ENCODE data around the gene POLE.

DNA sequence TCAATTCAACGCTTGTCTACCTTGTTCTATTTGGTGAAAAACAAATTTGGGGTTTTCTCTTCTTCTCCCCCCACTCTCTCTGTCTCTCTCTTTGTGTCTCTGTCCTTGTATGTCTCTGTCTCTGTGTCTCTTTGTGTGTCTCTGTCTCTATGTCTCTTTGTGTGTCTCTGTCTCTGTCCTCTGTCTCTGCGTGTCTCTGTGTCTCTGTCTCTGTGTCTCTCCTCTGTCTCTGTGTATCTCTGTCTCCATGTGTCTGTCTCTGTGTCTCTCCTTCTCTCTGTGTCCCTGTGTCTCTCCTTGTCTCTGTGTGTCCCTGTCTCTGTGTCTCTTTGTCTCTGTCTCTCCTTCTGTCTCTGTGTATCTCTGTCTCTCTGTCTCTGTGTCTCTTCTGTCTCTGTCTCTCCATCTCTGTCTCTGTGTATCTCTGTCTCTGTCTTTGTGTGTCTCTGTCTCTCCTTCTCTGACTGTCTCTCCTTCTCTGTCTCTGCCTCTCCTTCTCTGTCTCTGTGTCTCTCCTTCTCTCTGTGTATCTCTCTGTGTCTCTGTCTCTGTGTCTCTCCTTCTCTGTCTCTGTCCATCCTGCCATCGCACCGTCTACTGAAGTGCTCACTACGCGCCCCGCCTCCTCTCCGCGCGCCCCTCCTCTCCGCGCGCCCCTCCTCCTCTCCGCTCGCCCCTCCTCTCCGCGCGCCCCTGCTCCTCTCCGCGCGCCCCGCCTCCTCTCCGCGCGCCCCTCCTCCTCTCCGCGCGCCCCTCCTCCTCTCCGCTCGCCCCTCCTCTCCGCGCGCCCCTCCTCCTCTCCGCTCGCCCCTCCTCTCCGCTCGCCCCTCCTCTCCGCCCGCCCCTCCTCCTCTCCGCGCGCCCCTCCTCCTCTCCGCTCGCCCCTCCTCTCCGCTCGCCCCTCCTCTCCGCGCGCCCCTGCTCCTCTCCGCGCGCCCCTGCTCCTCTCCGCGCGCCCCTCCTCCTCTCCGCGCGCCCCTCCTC is 89.5 kb downstream of the POLE start:
- TF ChIP-seq, protein P1, sequence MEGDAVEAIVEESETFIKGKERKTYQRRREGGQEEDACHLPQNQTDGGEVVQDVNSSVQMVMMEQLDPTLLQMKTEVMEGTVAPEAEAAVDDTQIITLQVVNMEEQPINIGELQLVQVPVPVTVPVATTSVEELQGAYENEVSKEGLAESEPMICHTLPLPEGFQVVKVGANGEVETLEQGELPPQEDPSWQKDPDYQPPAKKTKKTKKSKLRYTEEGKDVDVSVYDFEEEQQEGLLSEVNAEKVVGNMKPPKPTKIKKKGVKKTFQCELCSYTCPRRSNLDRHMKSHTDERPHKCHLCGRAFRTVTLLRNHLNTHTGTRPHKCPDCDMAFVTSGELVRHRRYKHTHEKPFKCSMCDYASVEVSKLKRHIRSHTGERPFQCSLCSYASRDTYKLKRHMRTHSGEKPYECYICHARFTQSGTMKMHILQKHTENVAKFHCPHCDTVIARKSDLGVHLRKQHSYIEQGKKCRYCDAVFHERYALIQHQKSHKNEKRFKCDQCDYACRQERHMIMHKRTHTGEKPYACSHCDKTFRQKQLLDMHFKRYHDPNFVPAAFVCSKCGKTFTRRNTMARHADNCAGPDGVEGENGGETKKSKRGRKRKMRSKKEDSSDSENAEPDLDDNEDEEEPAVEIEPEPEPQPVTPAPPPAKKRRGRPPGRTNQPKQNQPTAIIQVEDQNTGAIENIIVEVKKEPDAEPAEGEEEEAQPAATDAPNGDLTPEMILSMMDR (conservative IDR thresholded peaks at IDR 0.05 in 1 of 2, IDR thresholded peaks at IDR 0.05 in 1 of 2; ENCODE audit: low read depth in 1 of 2, low read length in 2 of 2), result no peak
- no peak for TF ChIP-seq EZH2 (IDR thresholded peaks at IDR 0.05; ENCODE audit: low read length, missing control alignments)

All from fibroblast of lung (primary cell).